Immature natural killer cell (primary cell): Measurements from ENCODE around the gene SLC1A2. TPM values are rescaled to one million over a fixed set of nuclear protein-coding genes. Genes with fewer than 3 reads are reported as not detected.

Source experiments
- DNase-seq, 3 donors: peaks; one replicate each; pipeline ENCODE4 v3.0.0; 2022; ENCODE audit warnings: mixed read lengths in 1 of 3
- H3K27ac Mint-ChIP-seq, 6 donors: one replicate each; pipeline ENCODE4 v1.8.0; 2020; ENCODE audit warnings: mixed read lengths in 6 of 6, mild to moderate bottlenecking in 5 of 6, inconsistent platforms in 4 of 6, moderate library complexity in 3 of 6
- H3K27me3 Mint-ChIP-seq, 3 donors: one replicate each; pipeline ENCODE4 v1.8.0; 2020 to 2021; ENCODE audit warnings: low read depth in 3 of 3, mild to moderate bottlenecking in 3 of 3, mixed read lengths in 3 of 3, moderate library complexity in 3 of 3, inconsistent platforms in 1 of 3
- H3K36me3 Mint-ChIP-seq, 3 donors: one replicate each; pipeline ENCODE4 v1.8.0; 2020; ENCODE audit warnings: mixed read lengths in 3 of 3, inconsistent platforms in 2 of 3, mild to moderate bottlenecking in 2 of 3
- H3K4me1 Mint-ChIP-seq, 2 donors: one replicate each; pipeline ENCODE4 v1.8.0; 2020; ENCODE audit warnings: inconsistent platforms in 2 of 2, mild to moderate bottlenecking in 2 of 2, mixed read lengths in 2 of 2, moderate library complexity in 1 of 2
- H3K4me3 Mint-ChIP-seq, 5 donors: one replicate each; pipeline ENCODE4 v1.8.0; 2020; ENCODE audit warnings: mild to moderate bottlenecking in 5 of 5, mixed read lengths in 5 of 5, inconsistent platforms in 3 of 5, moderate library complexity in 3 of 5
- H3K9me3 Mint-ChIP-seq, 6 donors: one replicate each; pipeline ENCODE4 v1.8.0; 2020; ENCODE audit warnings: mild to moderate bottlenecking in 6 of 6, mixed read lengths in 6 of 6, inconsistent platforms in 4 of 6, moderate library complexity in 3 of 6
- polyA plus RNA-seq, 3 donors: library from polyadenylated mRNA; unstranded; fragments of 300-500 nt; fragmentation: Illumina TruSeq; gene quantifications; one replicate each; pipeline ENCODE4 v1.2.3, GENCODE V29; 2021

The SLC1A2 gene
- polyA plus RNA-seq, 3 donors from 2014 or later, result 0.03 to 0.06 TPM; not detected in 1

GRCh38 chr11:35362521-35362980 lies 56.8 kb downstream of the SLC1A2 start:
- no peak overlapping the region for H3K27ac Mint-ChIP-seq
- H3K4me3 Mint-ChIP-seq, result no peak overlapping the region
- no peaks in the 10 kb centered on the region for H3K36me3 Mint-ChIP-seq
- peaks cover 0 to 2% (median 0%) of the 10 kb centered on the region in 6 donors for H3K9me3 Mint-ChIP-seq
- DNase-seq, result no peak
- peaks cover 0 to 8% (median 2%) of the 10 kb centered on the region in 3 donors for H3K27me3 Mint-ChIP-seq
- H3K4me1 Mint-ChIP-seq, result no peaks in the 10 kb centered on the region

- Mint-ChIP-seq H3K27ac (peak overlapping the region in 1 of 6 donors; percentile 6), H3K9me3 (no peaks in the 10 kb centered on the region)
Observed at GRCh38 chr11:35360055-35360530, 59.3 kb downstream of the SLC1A2 start.

GRCh38 chr11:35359321-35360054 lies 59.9 kb downstream of the SLC1A2 start:
- H3K27me3 Mint-ChIP-seq, result peaks cover 0 to 5% (median 2%) of the 10 kb centered on the region in 3 donors
- no peaks in the 10 kb centered on the region for H3K4me1 Mint-ChIP-seq
- H3K36me3 Mint-ChIP-seq, result no peaks in the 10 kb centered on the region
- no peak for DNase-seq
- no peaks in the 10 kb centered on the region for H3K9me3 Mint-ChIP-seq
- H3K27ac Mint-ChIP-seq, result peak overlapping the region in 1 of 6 donors; percentile 6
- no peak overlapping the region for H3K4me3 Mint-ChIP-seq

More at GRCh38 chr11:35360055-35360530, 59.3 kb downstream of the SLC1A2 start:
- no peak for DNase-seq
- H3K4me3 Mint-ChIP-seq, result no peak overlapping the region
- H3K36me3 Mint-ChIP-seq, result no peaks in the 10 kb centered on the region
- peaks cover 0 to 5% (median 2%) of the 10 kb centered on the region in 3 donors for H3K27me3 Mint-ChIP-seq
- no peaks in the 10 kb centered on the region for H3K4me1 Mint-ChIP-seq

- no peak for DNase-seq
- H3K9me3 Mint-ChIP-seq, result no peaks in the 10 kb centered on the region
- no peaks in the 10 kb centered on the region for H3K4me1 Mint-ChIP-seq
- no peak overlapping the region for H3K27ac Mint-ChIP-seq
- no peaks in the 10 kb centered on the region for H3K36me3 Mint-ChIP-seq
- H3K4me3 Mint-ChIP-seq, result no peak overlapping the region
- peaks cover 0 to 5% (median 0%) of the 10 kb centered on the region in 3 donors for H3K27me3 Mint-ChIP-seq
Observed at GRCh38 chr11:35358391-35358790, 61.0 kb downstream of the SLC1A2 start.

GRCh38 chr11:35357923-35358322 lies 61.4 kb downstream of the SLC1A2 start:
- no peaks in the 10 kb centered on the region for H3K36me3 Mint-ChIP-seq
- no peaks in the 10 kb centered on the region for H3K4me1 Mint-ChIP-seq
- no peak for DNase-seq
- H3K9me3 Mint-ChIP-seq, result no peaks in the 10 kb centered on the region
- no peak overlapping the region for H3K27ac Mint-ChIP-seq
- peaks cover 0 to 5% (median 0%) of the 10 kb centered on the region in 3 donors for H3K27me3 Mint-ChIP-seq
- H3K4me3 Mint-ChIP-seq, result no peak overlapping the region

GRCh38 chr11:35355102-35355749 lies 64.1 kb downstream of the SLC1A2 start:
- H3K4me1 Mint-ChIP-seq, result no peaks in the 10 kb centered on the region
- no peaks in the 10 kb centered on the region for H3K9me3 Mint-ChIP-seq
- no peaks in the 10 kb centered on the region for H3K36me3 Mint-ChIP-seq
- no peak overlapping the region for H3K4me3 Mint-ChIP-seq
- peak overlapping the region in 1 of 6 donors; percentile 2 for H3K27ac Mint-ChIP-seq
- peaks cover 0 to 9% (median 0%) of the 10 kb centered on the region in 3 donors for H3K27me3 Mint-ChIP-seq
- no peak for DNase-seq

GRCh38 chr11:35354644-35355043 lies 64.7 kb downstream of the SLC1A2 start:
- Mint-ChIP-seq H3K4me3 (no peak overlapping the region), H3K9me3 (no peaks in the 10 kb centered on the region), H3K36me3 (no peaks in the 10 kb centered on the region), H3K27ac (no peak overlapping the region), H3K4me1 (no peaks in the 10 kb centered on the region), H3K27me3 (peaks cover 0 to 9% (median 0%) of the 10 kb centered on the region in 3 donors)
- DNase-seq, result no peak

- no peak overlapping the region for H3K27ac Mint-ChIP-seq
- no peak for DNase-seq
- H3K4me3 Mint-ChIP-seq, result no peak overlapping the region
- peaks cover 0 to 4% (median 0%) of the 10 kb centered on the region in 3 donors for H3K27me3 Mint-ChIP-seq
- H3K36me3 Mint-ChIP-seq, result no peaks in the 10 kb centered on the region
- H3K4me1 Mint-ChIP-seq, result no peaks in the 10 kb centered on the region
- H3K9me3 Mint-ChIP-seq, result no peaks in the 10 kb centered on the region
Observed at GRCh38 chr11:35352077-35352888, 67.1 kb downstream of the SLC1A2 start.

- H3K36me3 Mint-ChIP-seq, result no peaks in the 10 kb centered on the region
- no peak for DNase-seq
- no peak overlapping the region for H3K4me3 Mint-ChIP-seq
- H3K27ac Mint-ChIP-seq, result no peak overlapping the region
- H3K9me3 Mint-ChIP-seq, result no peaks in the 10 kb centered on the region
- peaks cover 0 to 5% (median 4%) of the 10 kb centered on the region in 3 donors for H3K27me3 Mint-ChIP-seq
- H3K4me1 Mint-ChIP-seq, result peaks cover 0 to 3% of the 10 kb centered on the region in 2 donors
Observed at GRCh38 chr11:35349897-35350296, 69.5 kb downstream of the SLC1A2 start.

- Mint-ChIP-seq H3K27me3 (peaks cover 0 to 5% (median 4%) of the 10 kb centered on the region in 3 donors), H3K4me1 (peaks cover 0 to 3% of the 10 kb centered on the region in 2 donors), H3K9me3 (no peaks in the 10 kb centered on the region), H3K27ac (no peak overlapping the region), H3K4me3 (no peak overlapping the region), H3K36me3 (no peaks in the 10 kb centered on the region)
- DNase-seq, result no peak
Observed at GRCh38 chr11:35348898-35349687, 70.3 kb downstream of the SLC1A2 start.

GRCh38 chr11:35347921-35348331 lies 71.4 kb downstream of the SLC1A2 start:
- no peak overlapping the region for H3K27ac Mint-ChIP-seq
- no peak for DNase-seq
- peaks cover 11% of the 10 kb centered on the region in 2 donors for H3K4me1 Mint-ChIP-seq
- H3K27me3 Mint-ChIP-seq, result peaks cover 0 to 9% (median 7%) of the 10 kb centered on the region in 3 donors
- no peaks in the 10 kb centered on the region for H3K9me3 Mint-ChIP-seq
- H3K36me3 Mint-ChIP-seq, result no peaks in the 10 kb centered on the region
- H3K4me3 Mint-ChIP-seq, result no peak overlapping the region

- no peak overlapping the region for H3K4me3 Mint-ChIP-seq
- peaks cover 13 to 14% of the 10 kb centered on the region in 2 donors for H3K4me1 Mint-ChIP-seq
- H3K27me3 Mint-ChIP-seq, result peaks cover 0 to 9% (median 7%) of the 10 kb centered on the region in 3 donors
- no peaks in the 10 kb centered on the region for H3K9me3 Mint-ChIP-seq
- no peaks in the 10 kb centered on the region for H3K36me3 Mint-ChIP-seq
- DNase-seq, result no peak
- H3K27ac Mint-ChIP-seq, result no peak overlapping the region
Observed at GRCh38 chr11:35347173-35347878, 72.0 kb downstream of the SLC1A2 start.
